ENCODE measurements around the gene CP. TPM values are rescaled to one million over a fixed set of nuclear protein-coding genes. Genes with fewer than 3 reads are reported as not detected.

The CP gene
- total and polyA plus RNA-seq, 2 of the 13 experiments (the other 11 are each of a cell fraction or from before 2014, with no cell fraction given): 42.6 to 789 TPM

DNA sequence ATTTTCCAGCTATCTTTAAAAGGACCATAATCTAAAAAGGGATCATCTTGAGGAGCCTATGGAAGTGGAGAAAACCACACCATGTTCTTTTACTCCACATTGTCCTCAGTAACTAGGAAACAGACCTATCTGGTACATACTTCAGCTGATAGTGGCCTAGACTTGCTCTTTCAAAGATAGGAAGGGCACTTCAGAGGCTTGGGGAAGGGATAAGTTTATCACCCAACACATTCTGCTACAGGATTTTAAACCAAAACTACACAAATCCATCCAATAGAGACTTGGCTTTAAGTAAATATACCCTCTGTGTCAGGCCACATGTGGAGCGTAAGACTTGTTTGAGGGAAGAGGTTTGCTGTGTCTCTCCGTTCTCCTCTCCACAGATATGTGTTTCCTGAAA lies 35.4 kb downstream of the CP start:
- ChIA-PET CTCF (ENCODE audit: low intra/inter-chr PET ratio, low total read pairs) (no interaction called here), POLR2A (no interaction called here)
- no peaks in the 10 kb centered on the region for H3K9me3 ChIP-seq (ENCODE audit: low read length)
- H3K27me3 ChIP-seq (ENCODE audit: control insufficient read depth in 1 of 2, insufficient read depth in 2 of 2, low read length in 2 of 2): no peaks in the 10 kb centered on the region
- no peaks in the 10 kb centered on the region for H3K79me2 ChIP-seq (ENCODE audit: insufficient read depth, low read length)
- peaks cover 10 to 60% of the 10 kb centered on the region in 2 experiments for H3K36me3 ChIP-seq (replicated peaks in 1 of 2; ENCODE audit: control insufficient read depth in 1 of 2, insufficient read depth in 2 of 2, low read length in 2 of 2)
- H3K27ac ChIP-seq (ENCODE audit: extremely low read length, insufficient read depth, low read length): no peak overlapping the region
- H3K4me2 ChIP-seq (ENCODE audit: low read depth, low read length): no peak overlapping the region
- FAIRE-seq (no peak), ATAC-seq (no peak), DNase-seq (ENCODE audit: low spot score) (no peak)
- in situ Hi-C loops (cut with HindIII; ENCODE audit: extremely low pct_ligation_motif_present, low pct_unique_long_range_greater_than_20kb): no loop called here
- H3K4me1 ChIP-seq (ENCODE audit: insufficient read depth, low read length): no peaks in the 10 kb centered on the region
- H2AFZ ChIP-seq (ENCODE audit: low read length): no peak overlapping the region
- no TSS peak for BruUV-seq (replicated peaks)
- H3K9ac ChIP-seq (ENCODE audit: insufficient read depth, low read depth, low read length): no peak overlapping the region
- intact Hi-C loops (cut with micrococcal nuclease; ENCODE audit: unreplicated experiment): no loop called here
- 97% methylated on average over 2 of the region's 2 CpGs for WGBS (ENCODE audit: low lambda C conversion rate)
- no peaks in the 10 kb centered on the region for H4K20me1 ChIP-seq (ENCODE audit: insufficient read depth, low read length)
- H3K4me3 ChIP-seq (replicated peaks in 1 of 3; ENCODE audit: insufficient read depth in 1 of 3, low read depth in 2 of 3, low read length in 3 of 3): no peak overlapping the region
- TF ChIP-seq ZNF639 (CRISPR knock-in tag; conservative IDR thresholded peaks at IDR 0.05): no peak

DNA sequence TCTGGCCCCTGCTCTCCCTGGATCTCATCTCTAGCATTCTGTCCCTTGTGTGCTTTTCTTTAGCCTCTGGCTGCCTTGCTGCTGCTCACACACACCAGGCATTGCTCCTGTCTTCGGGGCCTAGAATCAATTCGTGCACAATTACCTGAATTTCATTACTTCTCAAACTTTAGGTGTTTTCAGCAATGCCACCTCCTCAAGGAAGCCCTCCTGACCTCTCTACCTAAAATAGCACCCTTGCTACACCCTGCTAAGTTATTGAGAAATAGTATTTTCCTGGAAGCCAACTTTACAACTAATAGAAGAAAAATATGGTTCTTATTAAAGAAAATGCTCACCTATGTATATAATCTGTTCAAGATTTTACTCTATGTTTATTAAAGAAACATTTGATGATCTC lies 40.4 kb downstream of the CP start:
- H2AFZ ChIP-seq (ENCODE audit: low read length): no peak overlapping the region
- in situ Hi-C loops (cut with HindIII; ENCODE audit: extremely low pct_ligation_motif_present, low pct_unique_long_range_greater_than_20kb): no loop called here
- H3K4me3 ChIP-seq (replicated peaks in 1 of 3; ENCODE audit: insufficient read depth in 1 of 3, low read depth in 2 of 3, low read length in 3 of 3): no peak overlapping the region
- DNase-seq (ENCODE audit: low spot score) (no peak), ATAC-seq (no peak), FAIRE-seq (no peak)
- peaks cover 11% of the 10 kb centered on the region; the same call in 1 of the 2 replicates for H3K4me1 ChIP-seq (ENCODE audit: insufficient read depth, low read length)
- TF ChIP-seq, protein P1, sequence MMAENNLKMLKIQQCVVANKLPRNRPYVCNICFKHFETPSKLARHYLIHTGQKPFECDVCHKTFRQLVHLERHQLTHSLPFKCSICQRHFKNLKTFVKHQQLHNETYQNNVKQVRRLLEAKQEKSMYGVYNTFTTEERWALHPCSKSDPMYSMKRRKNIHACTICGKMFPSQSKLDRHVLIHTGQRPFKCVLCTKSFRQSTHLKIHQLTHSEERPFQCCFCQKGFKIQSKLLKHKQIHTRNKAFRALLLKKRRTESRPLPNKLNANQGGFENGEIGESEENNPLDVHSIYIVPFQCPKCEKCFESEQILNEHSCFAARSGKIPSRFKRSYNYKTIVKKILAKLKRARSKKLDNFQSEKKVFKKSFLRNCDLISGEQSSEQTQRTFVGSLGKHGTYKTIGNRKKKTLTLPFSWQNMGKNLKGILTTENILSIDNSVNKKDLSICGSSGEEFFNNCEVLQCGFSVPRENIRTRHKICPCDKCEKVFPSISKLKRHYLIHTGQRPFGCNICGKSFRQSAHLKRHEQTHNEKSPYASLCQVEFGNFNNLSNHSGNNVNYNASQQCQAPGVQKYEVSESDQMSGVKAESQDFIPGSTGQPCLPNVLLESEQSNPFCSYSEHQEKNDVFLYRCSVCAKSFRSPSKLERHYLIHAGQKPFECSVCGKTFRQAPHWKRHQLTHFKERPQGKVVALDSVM (CRISPR knock-in tag; IDR thresholded peaks at IDR 0.05): no peak
- TF ChIP-seq ZNF331 (CRISPR knock-in tag; IDR thresholded peaks at IDR 0.05) (no peak), FOXM1 (CRISPR knock-in tag; IDR thresholded peaks at IDR 0.05) (no peak), SETDB1 (CRISPR knock-in tag; IDR thresholded peaks at IDR 0.05; ENCODE audit: borderline replicate concordance) (no peak), MAFG (CRISPR knock-in tag; IDR thresholded peaks at IDR 0.05) (no peak), ZNF772 (CRISPR knock-in tag; IDR thresholded peaks at IDR 0.05) (no peak), ZNF788 (CRISPR knock-in tag; IDR thresholded peaks at IDR 0.05; ENCODE audit: borderline replicate concordance) (no peak), NFYC (CRISPR knock-in tag; IDR thresholded peaks at IDR 0.05) (no peak), ZFP90 (CRISPR knock-in tag; IDR thresholded peaks at IDR 0.05; ENCODE audit: borderline replicate concordance) (no peak), ZNF260 (CRISPR knock-in tag; IDR thresholded peaks at IDR 0.05; ENCODE audit: borderline replicate concordance, low read depth) (no peak), RAD51 (IDR thresholded peaks at IDR 0.05; ENCODE audit: borderline replicate concordance) (no peak)
- TF ChIP-seq, protein P2, sequence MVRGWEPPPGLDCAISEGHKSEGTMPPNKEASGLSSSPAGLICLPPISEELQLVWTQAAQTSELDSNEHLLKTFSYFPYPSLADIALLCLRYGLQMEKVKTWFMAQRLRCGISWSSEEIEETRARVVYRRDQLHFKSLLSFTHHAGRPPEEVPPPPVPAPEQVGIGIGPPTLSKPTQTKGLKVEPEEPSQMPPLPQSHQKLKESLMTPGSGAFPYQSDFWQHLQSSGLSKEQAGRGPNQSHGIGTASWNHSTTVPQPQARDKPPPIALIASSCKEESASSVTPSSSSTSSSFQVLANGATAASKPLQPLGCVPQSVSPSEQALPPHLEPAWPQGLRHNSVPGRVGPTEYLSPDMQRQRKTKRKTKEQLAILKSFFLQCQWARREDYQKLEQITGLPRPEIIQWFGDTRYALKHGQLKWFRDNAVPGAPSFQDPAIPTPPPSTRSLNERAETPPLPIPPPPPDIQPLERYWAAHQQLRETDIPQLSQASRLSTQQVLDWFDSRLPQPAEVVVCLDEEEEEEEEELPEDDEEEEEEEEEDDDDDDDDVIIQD (CRISPR knock-in tag; IDR thresholded peaks at IDR 0.05; ENCODE audit: low read depth): no peak
- H3K9me3 ChIP-seq (ENCODE audit: low read length): no peaks in the 10 kb centered on the region
- no peak overlapping the region for H3K9ac ChIP-seq (ENCODE audit: insufficient read depth, low read depth, low read length)
- H3K27ac ChIP-seq (ENCODE audit: extremely low read length, insufficient read depth, low read length): no peak overlapping the region
- no TSS peak for BruUV-seq (replicated peaks)
- no peaks in the 10 kb centered on the region for H3K79me2 ChIP-seq (ENCODE audit: insufficient read depth, low read length)
- POLR2A ChIA-PET: interaction anchor here (1.8 kb wide), 1 partner anchor 52 kb away, joined by 4 read pairs; the partner anchor contains the start of gene HPS3
- H3K36me3 ChIP-seq (replicated peaks in 1 of 2; ENCODE audit: control insufficient read depth in 1 of 2, insufficient read depth in 2 of 2, low read length in 2 of 2): peaks cover 15 to 67% of the 10 kb centered on the region in 2 experiments
- intact Hi-C loops (cut with micrococcal nuclease; ENCODE audit: unreplicated experiment): no loop called here
- H3K27me3 ChIP-seq (ENCODE audit: control insufficient read depth in 1 of 2, insufficient read depth in 2 of 2, low read length in 2 of 2): no peaks in the 10 kb centered on the region
- H4K20me1 ChIP-seq (ENCODE audit: insufficient read depth, low read length): no peaks in the 10 kb centered on the region
- 98% methylated on average over 2 of the region's 2 CpGs for WGBS (ENCODE audit: low lambda C conversion rate)
- no peak overlapping the region for H3K4me2 ChIP-seq (ENCODE audit: low read depth, low read length)
- CTCF ChIA-PET (ENCODE audit: low intra/inter-chr PET ratio, low total read pairs): no interaction called here

Measured in HepG2 (cell line).